Peyer's patch (tissue), 4 donors: ENCODE data around the gene MGMT.

Source experiments
- CTCF ChIP-seq, 6 experiments: fragments of 450-650 bp in 4 of 6; fragments of 200-600 bp in 2 of 6; sonication (generic) in 1 of 6; IDR thresholded peaks; one replicate each; pipeline ENCODE4 v1.5.1; 2017 to 2019; ENCODE audit warnings: antibody characterized with exemption in 6 of 6, mild to moderate bottlenecking in 3 of 6, moderate library complexity in 1 of 6
- POLR2A ChIP-seq, 2 donors: fragments of 450-650 bp; IDR thresholded peaks; one replicate each; pipeline ENCODE4 v1.5.1; 2017; ENCODE audit warnings: antibody characterized with exemption in 2 of 2, mild to moderate bottlenecking in 2 of 2, moderate library complexity in 2 of 2

GRCh38 chr10:129447486-129447885 lies 19.6 kb upstream of the MGMT start:
- TF ChIP-seq POLR2A (IDR thresholded peaks at IDR 0.05), result no peak
- no peak for TF ChIP-seq CTCF (IDR thresholded peaks at IDR 0.05)
